GM13976 (cell line): ENCODE measurements around the gene RRN3.
"Not testable (repeated sequence)": the region's sequence is repeated elsewhere in the genome, so short reads cannot be mapped to it uniquely, and the experiment has no call there.

Experiments
- DNase-seq: peaks from one replicate; pipeline ENCODE4 v3.0.0; 2012; ENCODE audit warnings: low spot score
- CTCF ChIP-seq: IDR thresholded peaks from 2 replicates; pipeline ENCODE4 v1.5.1; 2012; ENCODE audit warnings: borderline replicate concordance, mild to moderate bottlenecking; ENCODE audit not compliant: insufficient read depth; ENCODE audit errors: extremely low read depth, missing control alignments, control extremely low read depth
- in situ Hi-C: fragments of 300-500 bp; cut with MboI; formaldehyde crosslinking; loops from one replicate; pipeline ENCODE4 v1.12.0; 2022; ENCODE audit warnings: low sequenced_read_pairs, mixed read lengths, inconsistent platforms; ENCODE audit not compliant: unreplicated experiment

RRN3 gene

DNA sequence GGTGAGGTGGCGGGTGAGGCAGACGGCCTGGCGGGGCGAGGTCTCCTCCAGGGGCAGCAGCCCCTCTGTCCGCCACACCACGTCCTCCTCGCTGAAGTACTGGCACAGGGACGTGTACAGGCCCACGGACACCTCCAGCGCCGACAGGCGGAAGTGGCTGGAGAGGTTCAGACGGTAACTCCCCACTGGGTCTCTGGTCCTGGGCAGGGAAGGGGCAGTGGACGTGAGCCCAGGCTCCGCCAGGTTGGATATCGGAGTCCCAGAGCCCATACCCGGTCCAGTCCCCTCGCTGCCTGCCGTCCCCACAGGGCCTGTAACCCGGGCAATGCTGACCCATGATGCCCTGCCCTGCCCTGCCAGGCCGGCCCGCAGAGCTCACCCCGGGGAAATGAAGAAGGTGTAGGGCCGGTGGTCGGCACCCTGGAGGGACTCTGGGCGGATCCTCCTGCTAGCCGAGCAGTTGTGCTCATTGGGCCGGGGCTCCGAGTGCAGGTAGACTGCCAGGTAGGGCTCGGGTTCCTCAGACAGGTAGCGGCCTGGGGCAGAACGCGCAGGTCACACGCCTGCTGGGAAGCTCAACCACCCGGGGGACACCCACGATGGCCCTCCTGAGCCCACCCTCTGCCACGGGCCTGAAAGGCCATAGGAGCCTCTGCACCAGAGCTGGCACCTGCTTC lies 36.3 kb upstream of the RRN3 start:
- in situ Hi-C loops, DNase-seq: not testable (repeated sequence)

DNA sequence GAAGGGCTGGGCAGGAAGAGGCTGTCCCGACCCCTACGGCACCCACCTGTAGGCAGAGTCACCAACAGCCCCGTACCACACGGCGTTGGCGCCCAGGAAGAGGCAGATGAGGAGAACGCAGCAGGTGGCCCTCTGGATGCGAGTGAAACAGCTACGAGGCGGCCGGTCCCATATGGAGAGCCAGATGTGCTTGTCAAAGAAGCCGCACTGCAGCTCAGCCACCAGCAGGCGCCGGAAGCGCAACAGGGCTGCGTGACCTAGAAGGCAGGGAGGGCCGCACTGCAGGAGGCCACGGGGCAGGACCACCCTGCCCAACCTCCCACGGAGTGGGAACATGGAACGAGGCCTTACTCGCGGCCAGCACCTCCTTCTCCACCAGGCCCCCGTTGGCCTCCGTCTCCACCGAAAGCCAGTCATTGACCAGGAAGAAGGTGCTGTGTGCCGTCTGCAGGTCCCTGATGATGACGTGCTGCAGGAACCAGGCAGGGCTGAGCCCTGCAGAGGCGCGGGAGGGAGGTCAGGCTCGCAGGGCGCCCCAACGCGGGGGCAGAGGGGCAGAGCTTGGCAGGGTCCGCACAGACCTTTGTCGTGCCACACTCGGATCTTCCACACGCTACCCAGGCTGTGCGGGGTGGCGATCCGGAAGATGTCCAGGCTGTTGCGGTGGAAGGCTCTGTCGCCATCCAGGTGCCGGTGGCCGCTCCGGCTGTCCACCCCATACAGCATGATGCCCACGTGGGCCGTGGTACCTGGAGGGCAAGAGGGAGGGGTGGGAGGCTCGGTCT lies 33.8 kb upstream of the RRN3 start:
- in situ Hi-C loops, DNase-seq: not testable (repeated sequence)

GRCh38 chr16:15100372-15100987 lies 6.4 kb upstream of the RRN3 start:
- DNase-seq, in situ Hi-C loops: not testable (repeated sequence)

- DNase-seq, in situ Hi-C loops: not testable (repeated sequence)
These were observed 5.4 kb upstream of the RRN3 start for GRCh38 chr16:15099366-15099909.

- in situ Hi-C loops, DNase-seq: not testable (repeated sequence)
These were observed 2.5 kb upstream of the RRN3 start for GRCh38 chr16:15096583-15096972.

DNA sequence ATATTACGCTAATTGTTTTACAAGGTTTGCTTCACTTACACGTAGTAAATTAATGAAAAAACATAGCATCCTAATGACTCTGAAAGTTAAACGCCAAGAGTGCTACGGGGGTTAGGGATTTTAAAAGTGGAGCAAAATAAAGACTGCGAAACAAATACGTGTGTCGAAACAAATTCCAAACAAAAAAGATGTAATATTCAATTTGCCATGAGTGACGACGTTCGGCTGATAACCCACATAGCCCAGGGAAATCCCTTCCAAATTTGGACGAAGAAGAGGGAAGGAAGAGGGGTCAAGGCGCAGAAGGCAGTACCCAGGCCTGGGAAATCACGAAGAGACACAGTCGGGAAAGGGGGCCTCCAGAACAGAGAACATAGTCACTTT lies 509 bp downstream of the RRN3 start:
- in situ Hi-C loops, DNase-seq: not testable (repeated sequence)

GRCh38 chr16:15090663-15091269 lies 3.3 kb downstream of the RRN3 start:
- DNase-seq, in situ Hi-C loops: not testable (repeated sequence)

GRCh38 chr16:15082788-15083187 lies 11.3 kb downstream of the RRN3 start:
- DNase-seq, in situ Hi-C loops: not testable (repeated sequence)

- DNase-seq, in situ Hi-C loops: not testable (repeated sequence)
These were observed 13.2 kb downstream of the RRN3 start for GRCh38 chr16:15080883-15081282.

DNA sequence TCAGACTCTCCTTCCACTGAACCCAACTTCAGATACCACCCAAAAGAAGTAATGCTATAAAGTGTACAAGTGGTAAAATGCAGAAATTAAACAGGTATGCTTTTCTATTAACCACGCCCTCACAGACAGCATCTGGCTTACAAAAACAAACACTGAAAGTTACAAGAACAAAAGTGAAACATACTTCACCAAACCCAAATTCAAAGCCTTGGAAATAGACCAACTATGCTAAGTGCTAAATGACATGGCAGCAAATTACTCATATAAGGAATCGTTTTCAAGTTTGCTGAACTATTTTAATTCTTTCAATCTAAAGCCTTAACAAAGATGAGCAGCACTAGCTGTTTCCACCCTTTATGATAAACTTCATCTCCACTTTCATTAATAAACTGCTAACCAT lies 17.9 kb downstream of the RRN3 start:
- DNase-seq, in situ Hi-C loops: not testable (repeated sequence)

DNA sequence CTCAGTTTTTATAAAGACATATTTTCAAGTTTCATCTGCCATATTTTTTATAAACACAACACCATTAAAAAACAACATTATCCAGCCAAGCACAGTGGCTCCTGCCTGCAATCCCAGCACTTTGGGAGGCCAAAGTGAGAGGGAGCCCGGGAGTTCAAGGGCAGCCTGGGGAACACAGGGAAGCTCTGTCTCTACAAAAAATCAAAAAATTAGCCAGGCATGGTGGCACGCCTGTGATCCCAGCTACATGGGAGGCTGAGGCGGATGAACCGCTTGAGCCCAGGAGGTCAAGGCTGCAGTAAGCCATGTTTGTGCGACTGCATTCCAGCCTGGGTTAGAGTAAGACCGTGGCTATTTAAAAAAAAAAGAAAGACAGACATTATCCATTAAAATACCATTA lies 21.0 kb downstream of the RRN3 start:
- no peak for TF ChIP-seq CTCF
- DNase-seq, result no peak
- in situ Hi-C loops, result no loop called here

DNA sequence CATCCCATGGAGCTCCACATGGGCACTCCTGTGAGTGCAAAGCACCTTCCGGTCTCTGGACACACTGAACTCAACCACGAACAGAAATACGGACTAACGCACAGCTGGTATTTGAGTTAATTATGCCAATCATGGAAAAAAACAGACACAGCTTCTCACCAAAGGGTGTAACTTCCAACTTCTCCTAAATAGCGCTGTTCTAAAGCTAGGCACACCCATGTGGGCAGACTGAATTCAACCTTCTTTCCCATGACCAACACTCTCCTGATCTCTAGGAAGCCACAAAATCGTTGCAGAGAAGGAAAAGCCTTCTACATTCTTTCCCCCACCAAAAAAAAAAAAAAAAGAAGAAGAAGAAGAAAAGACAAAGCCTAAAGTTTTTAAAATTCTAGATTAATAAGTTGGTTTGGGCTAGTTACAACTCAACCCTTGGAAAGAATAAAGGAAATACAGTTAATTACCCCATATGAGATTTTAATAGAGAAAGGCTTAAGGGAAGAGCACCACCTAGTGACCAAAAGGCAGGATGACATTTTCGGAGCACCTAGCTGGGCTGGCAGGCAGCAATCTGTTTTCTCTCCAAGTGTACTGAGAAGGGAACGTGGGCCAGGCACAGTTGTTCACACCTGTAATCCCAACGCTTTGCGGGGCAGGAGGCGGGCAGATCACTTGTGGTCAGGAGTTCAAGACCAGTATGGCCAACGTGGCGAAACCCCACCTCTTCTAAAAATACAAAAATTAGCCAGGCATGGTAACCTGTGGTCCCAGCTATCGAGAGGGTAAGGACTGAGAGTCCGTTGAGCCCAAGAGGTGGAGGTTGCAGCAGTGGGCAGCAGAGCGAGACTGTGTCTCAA lies 21.9 kb downstream of the RRN3 start:
- in situ Hi-C loops, DNase-seq: not testable (repeated sequence)

DNA sequence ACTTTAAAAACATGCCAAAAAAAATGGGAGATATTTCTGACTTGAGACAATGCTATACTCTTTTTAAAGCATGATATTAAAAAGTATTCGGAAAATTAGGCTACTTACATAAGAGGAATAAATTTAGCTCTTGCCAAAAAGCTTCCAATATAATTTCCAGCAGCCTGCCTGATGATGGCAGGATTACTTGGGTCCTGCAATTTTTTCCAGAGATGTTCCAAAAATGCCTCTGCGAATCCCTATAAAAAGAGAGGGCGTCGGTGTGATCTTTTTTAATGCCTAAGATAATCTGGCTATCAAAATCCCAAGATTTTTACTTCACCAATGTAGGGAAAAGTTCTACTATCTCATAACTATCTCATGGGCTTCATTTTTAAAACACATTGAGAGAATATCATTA lies 23.1 kb downstream of the RRN3 start:
- in situ Hi-C loops, DNase-seq: not testable (repeated sequence)

- DNase-seq, in situ Hi-C loops: not testable (repeated sequence)
These were observed 27.4 kb downstream of the RRN3 start for GRCh38 chr16:15066690-15067089.

DNA sequence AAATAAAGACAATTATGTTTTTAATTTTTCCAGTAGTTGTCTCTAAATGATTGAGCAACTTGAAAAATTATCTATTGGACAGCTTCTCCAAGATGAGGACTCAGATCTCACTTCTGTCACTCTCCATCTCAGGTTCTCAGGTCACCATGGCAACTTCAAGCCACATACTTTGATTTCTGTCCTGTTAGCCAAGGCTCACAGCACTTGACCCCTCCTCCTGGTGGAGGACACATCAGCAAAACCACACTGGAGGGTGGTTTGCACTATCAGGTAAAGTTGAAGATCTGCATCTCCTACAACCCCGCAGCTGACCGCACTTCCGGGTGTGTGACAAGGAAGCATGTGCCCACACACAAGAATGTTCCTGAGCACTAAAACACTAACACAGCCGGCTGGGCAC lies 28.1 kb downstream of the RRN3 start:
- in situ Hi-C loops, DNase-seq: not testable (repeated sequence)

DNA sequence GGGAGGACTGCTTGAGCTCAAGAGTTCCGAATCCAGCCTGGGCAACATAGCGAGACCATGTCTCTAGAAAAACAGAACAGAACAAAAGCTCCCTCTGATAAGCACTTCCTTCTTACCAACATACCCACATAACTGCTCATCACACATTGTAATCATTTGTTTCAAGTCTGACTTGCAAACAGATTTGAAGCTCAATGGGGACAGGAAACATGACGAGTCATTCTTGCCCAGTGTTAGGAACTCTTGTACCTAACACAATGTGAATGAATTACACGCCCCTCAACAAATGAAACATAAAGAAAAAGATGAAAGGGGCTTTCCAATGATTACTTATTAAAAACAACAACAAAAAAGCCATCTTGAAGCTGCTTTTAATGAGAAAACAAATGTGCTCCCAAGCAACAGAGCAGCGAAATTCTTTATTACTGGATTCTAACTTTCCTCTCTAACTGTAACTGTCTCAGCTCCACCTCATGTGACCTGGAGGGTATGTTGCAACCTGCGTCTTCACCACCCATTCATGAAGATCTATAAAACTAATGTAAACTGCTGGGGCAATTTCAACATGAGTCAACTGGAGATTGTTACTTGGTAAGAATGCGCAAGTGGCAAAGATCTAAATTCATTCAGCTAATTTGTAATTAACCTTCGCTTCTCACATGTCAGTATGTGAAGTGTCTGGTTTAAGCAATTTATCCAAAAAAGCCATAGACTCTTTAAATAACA lies 31.8 kb downstream of the RRN3 start:
- DNase-seq, in situ Hi-C loops: not testable (repeated sequence)
